Activated CD4-positive, alpha-beta T cell treated with anti-CD3 and anti-CD28 coated beads, Interleukin-10, Interleukin-2, amounts not matched to agents 100 ng/mL and 50 ng/mL, durations not matched to agents 16 hours and 8 hours (primary cell): ENCODE measurements around the gene TRMT13.
"Not testable (repeated sequence)": the region's sequence is repeated elsewhere in the genome, so short reads cannot be mapped to it uniquely, and the experiment has no call there.

Experiments
- DNase-seq: peaks from one replicate; pipeline ENCODE4 v3.0.0-alpha.2; 2020

TRMT13 gene

GRCh38 chr1:100164216-100164615 lies 31.3 kb downstream of the TRMT13 start:
- no peak for DNase-seq

- DNase-seq: no peak
These were observed 31.7 kb downstream of the TRMT13 start for GRCh38 chr1:100164702-100165101.

GRCh38 chr1:100168051-100168450 lies 35.1 kb downstream of the TRMT13 start:
- no peak for DNase-seq

GRCh38 chr1:100177295-100178041 lies 44.5 kb downstream of the TRMT13 start:
- no peak for DNase-seq

- DNase-seq: no peak
These were observed 45.1 kb downstream of the TRMT13 start, which contains the start of gene LRRC39 for GRCh38 chr1:100178091-100178490. TSS of gene LRRC39 (minus strand) at chr1:100178256. CDS start at chr1:100168516, 9,740 bp downstream.

- no peak for DNase-seq
These were observed 50.4 kb downstream of the TRMT13 start for GRCh38 chr1:100183370-100183769.

- no peak for DNase-seq
These were observed 51.6 kb downstream of the TRMT13 start for GRCh38 chr1:100184536-100184935.

GRCh38 chr1:100187912-100188311 lies 54.9 kb downstream of the TRMT13 start:
- DNase-seq: no peak

- DNase-seq: no peak
These were observed 55.7 kb downstream of the TRMT13 start for GRCh38 chr1:100188617-100189016.

- no peak for DNase-seq
These were observed 65.6 kb downstream of the TRMT13 start for GRCh38 chr1:100198596-100198995.

- not testable (repeated sequence) for DNase-seq
These were observed 67.1 kb downstream of the TRMT13 start for GRCh38 chr1:100200060-100200459.
